H9 (cell line): ENCODE data around the gene FHL2. TPM values are rescaled to one million over a fixed set of nuclear protein-coding genes. Genes with fewer than 3 reads are reported as not detected.

Source experiments
- DNase-seq: peaks from one replicate; pipeline ENCODE4 v3.0.0-alpha.2; 2017
- H2AFZ ChIP-seq: one replicate; pipeline ENCODE4 v1.6.1; 2013; ENCODE audit warnings: mild to moderate bottlenecking, low read length, control low read depth, moderate library complexity
- H2AK5ac ChIP-seq: 2 replicates; pipeline ENCODE4 v1.6.1; 2013; ENCODE audit warnings: low read length, control low read depth, mixed read lengths; ENCODE audit not compliant: insufficient read length
- H2BK120ac ChIP-seq: one replicate; pipeline ENCODE4 v1.6.1; 2013; ENCODE audit warnings: low read depth, mild to moderate bottlenecking, low read length, control low read depth, inconsistent platforms; ENCODE audit not compliant: poor library complexity, severe bottlenecking
- H2BK12ac ChIP-seq: 2 replicates; pipeline ENCODE4 v1.6.1; 2013; ENCODE audit warnings: low read length, control low read depth, mixed read lengths, low read depth; ENCODE audit not compliant: insufficient read length
- H2BK15ac ChIP-seq: 2 replicates; pipeline ENCODE4 v1.6.1; 2013; ENCODE audit warnings: low read depth, low read length, control low read depth
- H2BK20ac ChIP-seq: one replicate; pipeline ENCODE4 v1.6.1; 2013; ENCODE audit warnings: low read depth, mild to moderate bottlenecking, low read length, control low read depth, inconsistent platforms; ENCODE audit not compliant: poor library complexity, severe bottlenecking
- H2BK5ac ChIP-seq: 2 replicates; pipeline ENCODE4 v1.6.1; 2013; ENCODE audit warnings: low read length, control low read depth, mixed read lengths; ENCODE audit not compliant: insufficient read length
- H3K14ac ChIP-seq: 2 replicates; pipeline ENCODE4 v1.6.1; 2013; ENCODE audit warnings: low read length, control low read depth; ENCODE audit not compliant: insufficient read depth
- H3K18ac ChIP-seq: 2 replicates; pipeline ENCODE4 v1.6.1; 2013; ENCODE audit warnings: low read depth, mild to moderate bottlenecking, mixed read lengths, low read length, control low read depth; ENCODE audit not compliant: insufficient read length
- H3K23ac ChIP-seq: 2 replicates; pipeline ENCODE4 v1.6.1; 2013; ENCODE audit warnings: low read length, control low read depth, mixed read lengths, low read depth; ENCODE audit not compliant: insufficient read length
- H3K23me2 ChIP-seq: 2 replicates; pipeline ENCODE4 v1.6.1; 2013; ENCODE audit warnings: low read depth, mild to moderate bottlenecking, mixed read lengths, low read length, control low read depth; ENCODE audit not compliant: insufficient read length, poor library complexity, severe bottlenecking
- H3K27ac ChIP-seq: 2 replicates; pipeline ENCODE4 v1.5.1; 2013; ENCODE audit warnings: low read length, control low read depth, mixed read lengths, low read depth; ENCODE audit not compliant: insufficient read length
- H3K27me3 ChIP-seq: 2 replicates; pipeline ENCODE4 v1.6.1; 2013; ENCODE audit warnings: low read length, control low read depth, inconsistent platforms; ENCODE audit not compliant: insufficient read depth
- H3K4ac ChIP-seq: 2 replicates; pipeline ENCODE4 v1.6.1; 2013; ENCODE audit warnings: low read depth, mild to moderate bottlenecking, control low read depth, inconsistent platforms, low read length, moderate library complexity
- H3K4me1 ChIP-seq: 2 replicates; pipeline ENCODE4 v1.6.1; 2013; ENCODE audit warnings: low read length, control low read depth, inconsistent platforms; ENCODE audit not compliant: insufficient read depth
- H3K4me2 ChIP-seq: 2 replicates; pipeline ENCODE4 v1.6.1; 2013; ENCODE audit warnings: low read length, control low read depth, mixed read lengths; ENCODE audit not compliant: insufficient read length, insufficient read depth
- H3K56ac ChIP-seq: 2 replicates; pipeline ENCODE4 v1.6.1; 2013; ENCODE audit warnings: low read depth, mild to moderate bottlenecking, mixed read lengths, low read length, control low read depth; ENCODE audit not compliant: insufficient read length
- H3K79me1 ChIP-seq: 2 replicates; pipeline ENCODE4 v1.6.1; 2013; ENCODE audit warnings: low read depth, mild to moderate bottlenecking, moderate library complexity, low read length, control low read depth, inconsistent platforms; ENCODE audit not compliant: insufficient read depth, poor library complexity, severe bottlenecking
- H3K79me2 ChIP-seq: 2 replicates; pipeline ENCODE4 v1.6.1; 2013; ENCODE audit warnings: low read length, control low read depth, inconsistent platforms; ENCODE audit not compliant: insufficient read depth
- H3K9ac ChIP-seq: 2 replicates; pipeline ENCODE4 v1.6.1; 2013; ENCODE audit warnings: low read length, control low read depth, mixed read lengths; ENCODE audit not compliant: insufficient read length; ENCODE audit errors: extremely low read depth
- H3K9me3 ChIP-seq: one replicate; pipeline ENCODE4 v1.6.1; 2013; ENCODE audit warnings: low read depth, low read length, inconsistent platforms; ENCODE audit not compliant: control insufficient read depth
- H3T11ph ChIP-seq: one replicate; pipeline ENCODE4 v1.6.1; 2013; ENCODE audit warnings: mild to moderate bottlenecking, low read length, control low read depth, inconsistent platforms
- H4K20me1 ChIP-seq: one replicate; pipeline ENCODE4 v1.6.1; 2013; ENCODE audit not compliant: control insufficient read depth, insufficient read length, insufficient read depth
- H4K5ac ChIP-seq: 2 replicates; pipeline ENCODE4 v1.6.1; 2013; ENCODE audit warnings: low read depth, mild to moderate bottlenecking, mixed read lengths, low read length, control low read depth; ENCODE audit not compliant: insufficient read length
- H4K8ac ChIP-seq: replicated peaks from 2 replicates; pipeline ENCODE4 v1.6.1; 2013; ENCODE audit warnings: low read length, control low read depth, mixed read lengths, low read depth; ENCODE audit not compliant: insufficient read length
- H4K91ac ChIP-seq: 2 replicates; pipeline ENCODE4 v1.6.1; 2013; ENCODE audit warnings: low read depth, mild to moderate bottlenecking, moderate library complexity, mixed read lengths, low read length, control low read depth; ENCODE audit not compliant: insufficient read length
- H3K27ac Mint-ChIP-seq, 3 experiments: 2 replicates in 2 of 3; 3 replicates in 1 of 3; pipeline ENCODE4 v1.8.0; 2020 to 2021; ENCODE audit warnings: mixed read lengths in 3 of 3, mild to moderate bottlenecking in 1 of 3, moderate library complexity in 1 of 3
- H3K27me3 Mint-ChIP-seq: 2 replicates; pipeline ENCODE4 v1.8.0; 2021; ENCODE audit warnings: low read depth, mild to moderate bottlenecking, moderate library complexity, mixed read lengths
- H3K36me3 Mint-ChIP-seq, 3 experiments: 2 replicates in 2 of 3; 3 replicates in 1 of 3; pipeline ENCODE4 v1.8.0; 2020 to 2021; ENCODE audit warnings: low read depth in 3 of 3, mixed read lengths in 3 of 3; ENCODE audit not compliant: insufficient read depth in 1 of 3
- H3K4me1 Mint-ChIP-seq, 2 experiments: 2 replicates each; pipeline ENCODE4 v1.8.0; 2020; ENCODE audit warnings: mixed read lengths in 2 of 2
- H3K4me3 Mint-ChIP-seq, 2 experiments: 2 replicates in 1 of 2; 3 replicates in 1 of 2; pipeline ENCODE4 v1.8.0; 2020 to 2021; ENCODE audit warnings: mild to moderate bottlenecking in 2 of 2, mixed read lengths in 2 of 2, moderate library complexity in 1 of 2
- H3K9me3 Mint-ChIP-seq, 2 experiments: 2 replicates in 1 of 2; 3 replicates in 1 of 2; pipeline ENCODE4 v1.8.0; 2020; ENCODE audit warnings: mild to moderate bottlenecking in 2 of 2, mixed read lengths in 2 of 2, moderate library complexity in 1 of 2
- WGBS: extraction: QIAGEN DNeasy Blood & Tissue Kit; methylation state at CpG from one replicate; pipeline ENCODE4 v1.1.7; 2013; ENCODE audit warnings: missing lambda C conversion rate, low lambda C conversion rate, mixed read lengths; ENCODE audit not compliant: insufficient read length; ENCODE audit errors: extremely low coverage; 5-methylcytosine and 5-hydroxymethylcytosine counted together
- total RNA-seq: library from RNA; stranded (reverse); gene quantifications from 2 replicates; pipeline ENCODE4 v1.2.1, GENCODE V29; 2021
- TF ChIP-seq, protein P1 (sequence below): fragments of 200-600 bp; sonication (generic); conservative IDR thresholded peaks from 3 replicates; pipeline ENCODE4 v1.8.0; 2021; ENCODE audit warnings: antibody characterized with exemption, mild to moderate bottlenecking

Gene FHL2
- total RNA-seq, 1 experiment from 2014 or later = 34.9 TPM

DNA sequence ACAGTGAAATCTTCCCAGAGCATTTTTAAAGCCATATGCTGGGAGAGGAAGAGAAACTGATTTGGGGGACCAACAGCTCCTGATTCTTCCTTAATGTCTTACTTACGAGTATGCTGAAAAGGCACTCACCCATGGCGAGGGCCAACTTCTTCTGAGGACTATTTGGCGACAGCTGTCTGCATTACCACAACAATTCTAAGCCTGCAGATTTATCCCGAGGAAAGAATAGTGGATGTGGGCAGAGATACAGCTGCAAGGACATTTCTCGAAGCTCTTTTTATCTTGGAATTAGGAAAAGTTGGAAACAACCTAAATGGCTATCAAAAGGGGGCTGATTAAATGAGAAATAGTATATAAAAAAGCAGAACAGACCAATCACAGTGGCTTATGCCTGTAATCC lies 40.3 kb upstream of the FHL2 start:
- Histone ChIP-seq H3K23me2 (no peaks in the 10 kb centered on the region), H3K79me2 (no peaks in the 10 kb centered on the region), H2AK5ac (no peak overlapping the region), H3K14ac (no peak overlapping the region), H3T11ph (no peak overlapping the region), H2BK20ac (no peak overlapping the region), H2AFZ (no peak overlapping the region), H3K27me3 (no peaks in the 10 kb centered on the region), H2BK120ac (no peak overlapping the region), H4K91ac (no peak overlapping the region), H4K5ac (no peak overlapping the region), H4K20me1 (no peaks in the 10 kb centered on the region), H3K4me2 (no peak overlapping the region), H3K56ac (no peak overlapping the region), H2BK12ac (no peak overlapping the region), H4K8ac (no peak overlapping the region), H3K79me1 (no peaks in the 10 kb centered on the region), H3K23ac (no peak overlapping the region), H3K4me1 (no peaks in the 10 kb centered on the region; the same call in 1 of the 2 replicates), H3K9me3 (no peaks in the 10 kb centered on the region), H3K4ac (no peak overlapping the region), H3K18ac (no peak overlapping the region), H2BK15ac (no peak overlapping the region), H2BK5ac (no peak overlapping the region), H3K9ac (no peak overlapping the region), H3K27ac (no peak overlapping the region)
- Mint-ChIP-seq H3K4me3 (no peak overlapping the region), H3K27me3 (peaks cover 3% of the 10 kb centered on the region), H3K9me3 (no peaks in the 10 kb centered on the region), H3K27ac (no peak overlapping the region), H3K36me3 (no peaks in the 10 kb centered on the region), H3K4me1 (peaks cover 35 to 42% of the 10 kb centered on the region in 2 experiments)
- TF ChIP-seq, protein P1, sequence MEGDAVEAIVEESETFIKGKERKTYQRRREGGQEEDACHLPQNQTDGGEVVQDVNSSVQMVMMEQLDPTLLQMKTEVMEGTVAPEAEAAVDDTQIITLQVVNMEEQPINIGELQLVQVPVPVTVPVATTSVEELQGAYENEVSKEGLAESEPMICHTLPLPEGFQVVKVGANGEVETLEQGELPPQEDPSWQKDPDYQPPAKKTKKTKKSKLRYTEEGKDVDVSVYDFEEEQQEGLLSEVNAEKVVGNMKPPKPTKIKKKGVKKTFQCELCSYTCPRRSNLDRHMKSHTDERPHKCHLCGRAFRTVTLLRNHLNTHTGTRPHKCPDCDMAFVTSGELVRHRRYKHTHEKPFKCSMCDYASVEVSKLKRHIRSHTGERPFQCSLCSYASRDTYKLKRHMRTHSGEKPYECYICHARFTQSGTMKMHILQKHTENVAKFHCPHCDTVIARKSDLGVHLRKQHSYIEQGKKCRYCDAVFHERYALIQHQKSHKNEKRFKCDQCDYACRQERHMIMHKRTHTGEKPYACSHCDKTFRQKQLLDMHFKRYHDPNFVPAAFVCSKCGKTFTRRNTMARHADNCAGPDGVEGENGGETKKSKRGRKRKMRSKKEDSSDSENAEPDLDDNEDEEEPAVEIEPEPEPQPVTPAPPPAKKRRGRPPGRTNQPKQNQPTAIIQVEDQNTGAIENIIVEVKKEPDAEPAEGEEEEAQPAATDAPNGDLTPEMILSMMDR = no peak
- DNase-seq = no peak
- WGBS = no CpG with 5 or more reads among the region's 5 CpGs
